Kasumi-1 (cell line): ENCODE results near the gene SNTG2.
A peak's percentile ranks its signal among the peaks of the same experiment; 100 is the strongest.

ENCODE experiments used
- DNase-seq, 2 experiments: peaks; one replicate each; lab custom pipeline; 2025; lab: John Stamatoyannopoulos, UW

The SNTG2 gene

DNA sequence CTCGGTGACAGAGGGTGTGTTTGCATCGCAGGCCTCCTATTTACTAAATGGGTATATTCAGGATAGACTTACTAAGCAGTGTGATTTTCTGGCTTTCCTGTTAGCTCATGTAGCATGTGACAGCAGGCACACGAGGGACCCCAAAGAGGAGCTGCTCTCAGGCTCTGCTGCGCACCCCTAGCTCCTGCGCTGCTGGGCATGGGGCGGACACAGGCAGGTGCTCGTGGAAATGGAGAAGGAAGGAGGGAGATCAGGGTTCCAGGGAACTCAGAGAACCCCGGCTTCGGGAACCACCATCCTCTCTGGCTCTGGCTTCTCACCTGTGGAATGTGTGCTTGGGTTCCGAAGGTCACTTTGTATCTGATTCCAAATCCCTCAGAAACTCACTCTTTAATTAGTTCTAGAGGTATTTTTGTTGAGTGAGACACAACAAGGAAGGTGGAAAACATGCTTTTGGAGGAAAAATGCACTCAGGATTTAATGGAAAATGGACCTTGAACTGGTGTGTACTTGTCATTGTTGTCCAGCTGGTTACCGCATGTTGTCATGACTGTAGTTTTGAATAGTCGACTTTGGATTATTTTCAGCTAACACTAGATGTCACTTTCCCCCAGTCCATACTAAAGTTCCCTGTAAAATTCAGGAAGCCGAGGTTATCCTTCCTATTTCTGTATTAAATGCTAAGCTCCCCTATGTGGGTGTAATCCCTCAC lies 3.5 kb downstream of the SNTG2 start:
- peak; percentile 22 to 27 for DNase-seq

DNA sequence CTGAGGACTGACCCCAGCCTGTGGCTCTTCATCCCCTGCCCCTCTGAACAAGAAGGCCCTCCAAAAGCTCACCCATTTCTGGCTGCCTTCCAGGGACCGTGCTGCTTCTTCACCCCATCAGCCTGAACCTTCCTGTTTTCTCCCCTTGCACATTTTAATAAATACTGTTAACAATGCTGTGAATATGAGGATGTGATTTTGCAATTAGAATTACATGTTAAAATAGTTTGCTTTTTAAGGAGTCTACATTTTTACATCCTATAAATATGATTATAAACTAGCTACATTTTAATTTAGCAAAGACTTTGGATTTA lies 4.0 kb downstream of the SNTG2 start:
- no peak for DNase-seq

DNA sequence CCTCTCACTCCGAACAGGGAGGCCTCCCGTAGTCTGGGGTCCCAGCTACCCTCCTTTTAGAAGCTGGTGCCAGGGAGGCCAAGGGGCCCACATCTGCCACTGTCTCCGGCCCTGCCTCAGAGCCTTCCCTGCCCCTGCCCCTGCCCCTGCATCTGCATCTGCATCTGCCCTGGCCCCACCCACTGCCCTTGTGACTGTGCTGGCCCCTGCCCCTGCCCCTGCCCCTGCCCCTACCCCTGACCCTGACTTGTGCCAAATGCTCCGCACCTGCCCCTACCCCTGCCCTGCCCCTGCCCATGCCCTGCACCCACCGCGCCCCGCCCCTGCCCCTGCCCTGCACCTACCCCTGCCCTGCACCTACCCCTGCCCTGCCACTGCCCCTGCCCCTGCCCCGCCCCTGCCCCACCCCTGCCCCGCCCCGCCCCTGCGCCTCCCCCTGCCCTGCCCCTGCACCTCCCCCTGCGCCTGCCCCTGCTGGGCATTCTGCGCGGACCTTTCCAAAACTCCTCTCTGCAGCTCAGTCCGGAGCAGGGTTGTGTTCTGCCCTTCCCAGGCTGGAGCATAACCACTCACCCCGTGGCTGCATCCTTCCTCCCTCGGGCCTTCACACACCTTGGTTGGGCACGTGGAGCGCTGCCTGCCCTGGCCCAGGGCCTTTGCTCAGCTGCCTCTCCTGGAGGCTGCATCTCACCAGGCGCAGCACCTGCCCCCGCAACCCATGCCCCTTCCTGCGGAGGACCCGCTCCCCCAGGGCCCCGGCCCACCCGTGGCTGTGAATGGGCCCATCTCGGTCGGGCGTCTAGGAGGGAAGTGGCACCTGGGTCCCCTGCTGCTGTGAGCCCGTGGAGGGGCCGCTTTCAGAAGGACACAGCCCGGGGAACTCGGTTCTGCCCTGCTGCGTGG lies 5.4 kb downstream of the SNTG2 start:
- DNase-seq: no peak

DNA sequence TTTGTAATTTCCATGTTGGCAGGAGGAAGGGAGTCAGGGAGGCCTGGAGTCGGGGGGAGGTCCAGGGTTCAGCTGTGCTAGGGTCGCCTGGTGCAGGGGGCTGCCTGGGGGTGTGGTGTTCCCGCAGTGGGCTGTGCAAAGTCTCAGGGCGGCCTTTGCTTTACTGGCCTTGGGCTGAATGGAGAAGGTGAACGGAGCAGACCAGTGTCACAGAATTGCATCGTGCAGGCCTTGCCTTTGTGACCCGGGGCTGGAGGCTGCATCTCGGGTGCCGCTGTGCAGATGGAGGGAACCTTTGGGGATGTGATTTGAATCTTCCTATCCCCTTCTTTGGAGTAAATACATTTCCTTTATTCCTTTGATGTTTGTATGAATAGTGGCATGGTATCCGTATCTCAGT lies 8.8 kb downstream of the SNTG2 start:
- DNase-seq: no peak

DNA sequence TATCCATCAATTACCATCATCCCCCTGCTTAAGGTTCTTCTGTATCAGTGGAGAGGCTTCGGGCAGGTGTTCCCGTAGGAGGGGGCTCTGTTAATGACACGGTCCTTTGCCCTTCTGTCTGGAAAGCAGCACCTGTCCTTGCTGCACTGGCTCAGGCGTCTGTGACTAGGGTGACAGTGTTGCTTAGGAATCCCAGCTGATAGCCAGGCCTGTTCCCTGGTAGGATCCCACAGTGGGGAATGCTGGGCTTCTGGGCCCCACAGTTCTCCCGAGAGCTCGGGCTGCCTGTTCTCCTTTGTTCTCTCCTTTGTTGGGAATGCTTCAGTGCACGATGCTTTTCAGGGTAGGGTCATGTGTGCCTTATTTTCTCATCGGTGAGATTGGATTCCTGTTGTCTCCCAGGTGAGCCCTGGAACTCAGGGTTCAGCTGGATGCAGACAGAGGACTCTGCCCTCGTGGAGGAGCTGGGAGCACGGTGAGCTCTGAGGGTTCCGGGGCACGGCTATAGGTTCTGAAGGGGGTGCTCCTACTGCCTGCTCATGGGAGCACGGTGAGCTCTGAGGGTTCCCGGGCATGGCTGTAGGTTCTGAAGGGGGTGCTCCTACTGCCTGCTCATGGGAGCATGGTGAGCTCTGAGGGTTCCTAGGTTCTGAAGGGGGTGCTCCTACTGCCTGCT lies 9.6 kb downstream of the SNTG2 start:
- DNase-seq: no peak

DNA sequence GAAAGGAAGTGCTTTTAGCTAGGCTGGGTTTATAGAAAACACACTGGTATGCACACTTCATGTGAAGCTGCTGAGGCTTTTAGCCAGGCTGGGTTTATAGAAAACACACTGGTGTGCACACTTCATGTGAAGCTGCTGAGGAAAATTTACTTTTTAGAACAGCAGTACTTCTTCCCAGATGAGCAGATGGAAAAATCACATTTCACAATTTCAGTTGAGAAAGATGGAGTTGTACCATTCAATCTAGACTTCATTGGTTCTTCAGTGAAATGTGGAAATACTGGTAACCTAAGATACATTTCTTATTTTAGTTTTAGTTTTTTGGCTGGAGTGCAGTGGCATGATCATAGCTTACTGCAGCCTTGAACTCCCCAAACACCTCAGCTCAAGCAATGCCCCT lies 11.1 kb downstream of the SNTG2 start:
- no peak for DNase-seq

DNA sequence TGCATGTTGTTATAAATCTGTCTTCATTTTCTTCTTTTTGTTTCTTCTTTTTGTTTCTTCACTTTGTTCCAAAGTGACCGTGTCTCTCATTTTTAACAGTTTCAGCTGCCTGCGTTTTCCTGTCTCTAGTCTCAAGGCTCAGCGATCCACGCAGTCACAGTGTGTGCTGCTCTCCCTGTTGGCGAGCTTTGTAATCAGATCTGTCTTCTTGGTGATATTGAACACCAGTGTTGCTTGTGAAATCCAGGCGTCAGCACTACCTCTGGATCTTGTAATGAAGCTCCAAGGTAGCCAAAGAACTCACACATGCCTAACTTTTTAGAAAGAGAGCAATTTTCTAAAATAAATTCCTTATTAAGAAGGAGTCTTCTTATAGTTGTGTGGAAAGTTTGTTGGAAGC lies 13.2 kb downstream of the SNTG2 start:
- no peak for DNase-seq

DNA sequence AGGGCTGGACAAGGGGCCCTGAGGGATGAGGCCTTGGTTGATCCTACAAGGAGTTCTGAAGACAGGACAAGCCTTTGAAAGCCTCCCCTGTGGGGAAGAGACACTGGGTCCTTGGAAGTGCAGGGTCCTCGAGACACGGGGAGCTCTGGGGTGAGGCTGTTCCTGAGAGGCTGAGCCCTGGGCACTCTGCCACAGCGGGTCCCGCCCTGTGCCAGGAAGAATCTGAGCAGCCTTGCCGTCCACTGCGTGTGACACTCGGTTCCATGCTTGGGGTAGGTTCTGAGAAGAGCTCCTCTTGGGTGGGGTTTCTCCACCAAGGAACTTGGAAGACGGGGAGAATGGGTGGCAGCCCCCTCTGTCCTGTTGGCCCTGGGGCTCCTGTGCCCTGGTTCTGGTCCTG lies 13.9 kb downstream of the SNTG2 start:
- no peak for DNase-seq

DNA sequence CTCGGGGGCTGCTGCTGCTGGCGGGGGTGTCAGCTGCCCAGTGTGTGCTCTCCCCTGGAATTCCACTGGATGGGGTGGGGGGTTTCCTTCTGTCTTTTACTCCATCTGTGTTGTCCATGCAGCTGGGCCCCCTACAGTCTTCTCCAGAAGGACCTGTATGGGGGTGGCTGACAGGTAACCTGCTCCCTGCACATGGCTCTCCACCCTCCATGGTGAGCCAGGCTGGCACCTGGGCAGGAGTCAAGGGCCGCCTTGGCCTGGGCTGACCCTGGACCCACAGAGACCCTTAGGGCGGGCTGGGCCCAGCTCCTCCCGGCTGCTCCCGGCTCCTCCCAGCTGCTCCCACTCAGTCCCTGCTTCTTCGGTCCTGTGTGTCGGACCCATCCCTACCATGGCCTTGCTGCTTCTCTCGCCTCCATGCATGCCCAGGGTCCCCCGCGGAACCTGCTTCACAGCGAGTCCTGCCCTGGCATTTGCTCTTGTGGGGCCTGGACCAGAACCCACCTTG lies 15.0 kb downstream of the SNTG2 start:
- DNase-seq: no peak

DNA sequence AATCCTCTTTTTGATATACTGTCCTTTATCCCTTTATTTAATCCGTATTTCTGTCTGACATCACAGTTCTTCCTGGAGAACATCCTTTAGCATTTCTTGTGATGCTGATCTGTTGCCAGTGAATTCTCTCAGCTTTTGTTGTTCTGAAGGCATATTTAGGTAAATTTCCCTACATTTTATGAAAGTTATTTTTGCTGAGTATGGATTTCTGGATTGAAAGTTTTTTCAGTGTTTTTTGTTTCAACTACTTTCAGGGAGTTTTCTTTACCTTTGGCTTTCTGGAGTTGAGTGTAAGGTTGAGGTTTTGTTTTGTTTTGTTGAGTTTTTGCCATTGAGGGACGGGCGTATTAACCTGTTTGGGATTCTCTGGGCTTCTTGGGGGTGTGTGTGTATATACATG lies 22.5 kb downstream of the SNTG2 start:
- no peak for DNase-seq

DNA sequence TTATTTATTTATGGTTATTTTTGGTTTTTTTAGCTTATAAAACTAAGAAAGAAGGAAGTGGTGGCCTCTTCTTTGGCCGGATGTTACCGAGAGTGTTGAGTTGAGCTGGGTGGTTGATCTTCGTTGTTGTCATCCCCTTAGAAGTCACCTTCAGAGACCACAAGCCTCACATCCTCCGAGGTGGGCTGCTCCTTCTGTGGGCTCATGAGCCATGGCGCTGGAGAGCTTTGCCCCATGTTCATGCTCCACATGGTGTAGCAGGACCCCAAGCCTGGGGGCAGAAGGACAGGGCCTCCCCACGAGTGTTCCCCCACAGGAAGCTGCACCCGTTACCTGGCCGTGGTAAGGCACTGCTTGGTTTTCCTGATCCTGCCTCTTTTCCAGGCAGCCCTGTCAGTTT lies 23.4 kb downstream of the SNTG2 start:
- no peak for DNase-seq

DNA sequence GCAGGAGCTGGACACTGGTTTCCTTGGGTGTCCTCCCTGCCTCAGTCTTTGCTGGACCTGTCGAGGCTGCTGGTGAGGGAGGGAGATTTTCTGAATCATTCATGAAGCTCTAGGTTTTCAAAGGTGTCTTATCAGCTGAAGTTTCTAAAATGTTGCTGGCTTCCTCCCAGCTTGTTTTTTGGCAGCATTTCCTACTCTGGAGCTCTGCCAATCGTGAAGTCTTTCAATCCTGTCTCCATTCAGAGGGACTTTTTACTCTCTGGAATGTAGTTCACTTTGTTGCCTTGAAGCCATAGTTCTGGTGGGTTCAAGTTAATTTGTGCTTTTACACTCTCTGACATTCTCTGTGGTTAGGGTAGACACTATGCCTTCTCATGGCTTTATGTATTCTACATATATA lies 23.9 kb downstream of the SNTG2 start:
- no peak for DNase-seq

DNA sequence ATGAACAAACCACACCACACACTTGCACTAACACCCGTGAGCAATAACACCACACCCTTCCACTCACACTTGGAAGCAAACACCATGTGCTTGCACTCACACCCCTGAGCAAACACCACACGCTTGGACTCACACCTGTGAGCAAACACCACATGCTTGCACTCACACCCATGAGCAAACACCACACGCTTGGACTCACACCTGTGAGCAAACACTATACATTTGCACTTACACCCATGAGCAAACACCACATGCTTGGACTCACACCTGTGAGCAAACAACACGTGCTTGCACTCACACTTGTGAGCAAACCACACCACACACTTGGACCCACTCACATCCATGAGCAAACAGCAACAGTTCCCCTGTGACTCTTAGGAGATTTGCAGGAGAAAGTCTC lies 24.4 kb downstream of the SNTG2 start:
- no peak for DNase-seq

DNA sequence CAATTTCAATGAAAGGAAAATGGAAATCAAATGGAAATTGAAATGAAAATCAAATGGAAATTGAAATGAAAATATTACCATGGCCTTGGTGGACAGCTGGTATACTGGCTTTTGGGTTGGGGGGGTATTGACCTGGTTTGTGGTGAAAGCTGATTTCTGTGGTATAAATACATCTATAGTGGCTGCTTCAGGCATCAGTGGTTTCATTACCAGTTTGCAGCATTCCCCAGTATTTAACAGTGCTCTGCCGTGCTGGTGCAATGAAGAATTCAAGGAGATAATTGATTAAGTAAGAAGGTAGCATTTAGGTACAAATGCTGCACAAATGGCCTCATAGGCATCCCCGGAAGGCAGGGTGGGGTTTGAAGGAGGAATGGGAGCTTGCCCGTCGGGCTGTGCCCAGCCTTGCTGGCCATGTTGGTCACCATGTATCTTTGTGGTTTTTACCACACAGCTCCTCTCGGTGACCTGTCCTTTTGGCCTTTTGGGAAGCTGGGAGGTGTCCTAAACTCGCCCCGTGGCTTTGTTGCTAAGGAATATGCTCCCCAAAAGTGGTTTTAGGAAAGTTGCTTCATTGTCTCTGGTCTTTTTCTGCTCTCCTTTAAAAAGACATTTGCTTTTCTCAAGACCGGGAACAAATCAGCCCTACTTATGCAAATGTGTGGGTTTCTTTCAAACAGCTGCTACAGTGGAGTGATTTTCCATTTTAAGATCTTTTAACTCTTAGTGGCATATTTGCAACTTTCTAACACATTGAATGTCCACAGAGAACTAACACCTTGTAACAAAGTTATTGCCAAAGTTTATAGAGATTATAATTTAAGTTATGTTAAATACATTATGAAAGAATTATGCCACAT lies 28.6 kb downstream of the SNTG2 start:
- no peak for DNase-seq

DNA sequence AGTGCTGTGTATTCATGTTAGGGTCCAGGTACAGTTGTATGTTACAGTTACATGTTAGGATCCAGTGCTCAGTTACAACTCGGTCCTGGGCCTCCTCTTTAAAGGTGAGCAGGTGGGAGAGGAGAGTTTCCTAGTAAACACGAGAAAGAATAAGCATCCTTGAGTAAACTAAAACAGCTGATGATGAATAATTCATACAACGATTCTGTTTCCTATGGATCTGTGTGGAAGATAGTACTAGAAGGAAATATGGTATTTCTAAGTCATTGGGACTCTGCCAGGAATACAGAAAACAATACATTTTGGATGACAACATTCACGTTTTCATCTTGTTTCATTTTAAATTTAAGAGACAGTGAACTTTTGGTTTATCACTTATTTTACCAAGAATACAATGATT lies 29.5 kb downstream of the SNTG2 start:
- no peak for DNase-seq

DNA sequence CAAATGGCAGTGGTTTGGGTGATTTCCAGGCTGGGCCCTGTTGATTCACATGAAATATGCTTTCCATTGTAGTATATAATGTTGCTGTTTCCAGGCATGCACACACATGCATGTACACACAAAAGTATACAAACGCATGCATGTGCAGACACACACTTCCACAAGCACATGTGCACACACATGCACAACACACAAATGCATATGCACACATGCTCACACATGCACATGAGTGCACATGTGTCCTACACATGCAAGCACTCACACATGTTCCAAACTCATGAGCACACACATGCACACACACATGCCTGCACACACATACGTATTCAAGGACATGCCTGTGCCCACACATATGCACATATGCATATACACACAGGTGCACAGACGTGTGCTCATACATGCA lies 30.6 kb downstream of the SNTG2 start:
- DNase-seq: no peak

DNA sequence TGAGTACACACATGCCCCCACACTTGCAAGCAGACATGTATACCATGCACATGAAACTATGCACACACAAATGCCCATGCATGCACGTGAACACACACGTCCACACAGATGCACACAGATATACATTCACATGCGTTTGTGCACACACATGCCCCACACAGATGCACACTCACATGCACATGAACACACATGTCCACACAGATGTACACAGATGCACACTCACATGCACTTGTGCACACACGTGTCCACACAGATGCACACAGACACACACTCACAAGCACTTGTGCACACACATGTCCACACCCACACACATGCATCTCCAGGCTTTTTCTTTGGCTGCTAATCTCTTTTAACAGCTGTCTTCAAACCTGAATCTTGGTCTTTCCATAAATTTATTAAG lies 31.1 kb downstream of the SNTG2 start:
- DNase-seq: no peak

DNA sequence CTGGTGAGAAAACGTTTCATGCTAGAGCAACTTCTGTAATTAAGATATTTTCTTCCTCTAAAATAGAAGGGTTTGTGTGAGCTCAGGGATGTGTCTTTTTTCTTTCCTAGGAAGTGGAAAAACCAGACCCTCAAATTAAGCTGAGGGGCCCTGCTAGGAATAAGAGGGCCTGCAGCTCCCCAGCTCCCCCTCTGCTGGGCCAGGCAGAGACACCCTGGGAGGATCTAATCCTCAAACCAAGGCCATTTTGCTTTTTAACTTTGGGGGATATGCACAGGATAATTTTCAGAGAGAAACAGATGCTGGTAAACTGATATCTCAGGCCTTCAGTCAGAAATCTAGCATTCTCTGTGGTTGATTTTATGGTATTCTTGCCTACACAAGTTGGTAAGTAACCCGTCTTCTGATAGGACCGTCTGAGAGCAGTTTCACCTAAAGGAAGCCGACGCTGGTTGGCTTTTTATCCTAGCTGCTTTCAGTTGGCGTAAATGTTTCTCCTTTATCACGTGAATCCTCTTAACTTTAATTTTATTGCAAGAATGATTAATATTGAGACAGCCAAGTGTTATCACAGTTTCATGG lies 34.8 kb downstream of the SNTG2 start:
- DNase-seq: no peak

DNA sequence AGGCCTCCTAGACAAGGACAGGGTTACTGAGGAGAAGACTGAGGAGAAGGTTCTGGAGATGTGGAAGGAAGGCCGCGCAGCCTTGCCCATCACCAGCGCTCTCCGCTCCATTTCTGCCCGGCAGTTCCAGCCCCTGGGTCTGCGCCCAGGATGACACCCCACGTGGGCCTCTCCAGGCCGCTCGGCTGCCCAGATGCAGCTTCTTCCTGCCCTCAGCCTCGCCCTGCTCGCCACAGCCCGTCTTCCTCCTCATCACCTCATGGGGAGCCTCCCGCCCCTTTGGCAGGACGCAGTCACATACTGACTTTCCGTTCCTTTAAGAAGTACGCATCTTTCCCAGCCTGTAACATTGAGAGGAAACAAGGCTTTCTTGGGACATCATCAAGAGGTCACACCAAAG lies 37.1 kb downstream of the SNTG2 start:
- no peak for DNase-seq

DNA sequence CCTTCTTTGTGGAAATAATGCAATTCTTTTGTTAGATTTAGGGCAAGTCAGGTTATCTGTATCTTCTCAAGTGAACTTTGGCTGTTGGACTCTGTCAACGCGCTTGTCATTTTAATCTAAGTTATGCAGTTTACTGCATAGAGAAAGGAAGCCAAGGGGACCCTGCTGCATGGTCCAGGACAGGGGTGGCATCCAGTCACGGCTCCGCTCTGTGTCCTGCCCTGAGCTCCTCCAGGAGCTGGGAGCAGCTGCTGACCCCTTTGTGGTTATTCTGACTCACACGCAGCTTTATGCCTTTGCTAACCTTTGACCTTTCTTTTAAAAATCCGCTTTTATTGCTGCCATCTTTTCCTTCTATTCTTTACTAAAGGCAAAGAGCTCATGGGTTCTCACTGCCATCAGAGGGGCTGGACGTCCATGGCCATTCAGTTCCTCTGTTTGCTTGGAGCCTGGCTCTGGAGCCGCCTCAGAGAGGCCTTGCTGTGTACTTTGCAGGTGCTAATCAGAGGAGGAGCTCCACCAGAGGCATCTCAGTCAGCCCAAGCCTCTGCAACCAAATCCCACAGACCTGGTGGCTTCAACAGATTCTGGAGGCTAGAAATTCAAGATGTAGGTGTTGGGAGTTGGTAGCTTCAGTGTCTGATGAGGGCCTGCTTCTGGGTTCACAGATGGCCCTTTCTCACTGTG lies 39.3 kb downstream of the SNTG2 start:
- no peak for DNase-seq

DNA sequence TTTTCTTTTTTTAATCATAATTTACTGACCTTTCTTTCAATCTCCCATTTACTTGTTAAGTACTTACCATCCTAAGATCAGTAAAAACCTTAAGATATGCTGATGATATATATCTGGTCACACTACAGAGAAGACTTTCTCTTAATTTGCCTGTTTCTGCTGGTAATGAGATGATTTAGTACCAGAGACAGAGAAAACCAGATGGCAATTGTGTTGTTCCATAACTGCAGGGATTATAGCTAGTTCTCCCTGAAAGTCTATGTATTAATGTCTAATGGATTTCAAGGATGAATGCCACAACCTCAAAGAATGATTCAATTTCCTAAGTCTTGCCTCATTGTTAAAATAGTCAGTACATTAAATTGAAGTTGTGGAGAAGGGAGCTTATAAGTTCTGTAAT lies 40.3 kb downstream of the SNTG2 start:
- no peak for DNase-seq
